Measurements from ENCODE around the gene USP40.

The USP40 gene

DNA sequence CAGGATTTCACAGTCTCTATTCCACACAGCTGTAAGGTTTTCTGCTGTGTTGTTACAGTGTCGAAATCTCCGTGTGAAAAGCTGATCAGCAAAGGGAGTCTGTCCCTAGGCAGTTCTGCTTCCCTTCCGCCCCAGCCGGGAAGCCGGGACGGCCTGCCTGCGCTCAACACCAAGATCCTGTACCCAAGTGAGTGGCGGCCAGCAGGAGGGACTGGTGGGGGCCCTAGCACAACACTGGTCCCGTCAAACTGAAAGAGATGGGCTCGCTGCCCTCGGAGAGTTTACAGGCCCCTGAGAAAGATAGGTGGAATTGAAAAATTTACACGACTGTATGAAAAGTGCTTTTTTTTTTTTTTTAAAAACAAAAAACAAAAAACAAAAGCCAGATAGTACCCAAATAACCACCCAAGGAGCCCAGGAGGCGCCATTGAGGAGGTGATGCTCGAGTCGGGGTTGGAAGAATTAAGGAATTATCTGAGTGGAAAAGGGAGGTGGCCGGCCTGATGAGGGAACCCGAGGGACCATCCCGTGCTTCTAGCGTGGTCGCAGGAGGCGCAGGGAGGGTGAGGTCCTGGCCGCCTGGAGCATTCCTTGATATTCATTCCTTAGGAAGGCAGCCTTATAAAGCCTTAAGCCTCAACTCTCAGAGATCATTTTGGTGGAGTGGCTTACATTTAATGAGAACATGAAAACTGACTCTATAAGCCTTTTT is 115.6 kb downstream of the USP40 start:
- TF ChIP-seq ZFX (IDR thresholded peaks at IDR 0.05) (no peak), CTCF (conservative IDR thresholded peaks at IDR 0.05) (no peak)

DNA sequence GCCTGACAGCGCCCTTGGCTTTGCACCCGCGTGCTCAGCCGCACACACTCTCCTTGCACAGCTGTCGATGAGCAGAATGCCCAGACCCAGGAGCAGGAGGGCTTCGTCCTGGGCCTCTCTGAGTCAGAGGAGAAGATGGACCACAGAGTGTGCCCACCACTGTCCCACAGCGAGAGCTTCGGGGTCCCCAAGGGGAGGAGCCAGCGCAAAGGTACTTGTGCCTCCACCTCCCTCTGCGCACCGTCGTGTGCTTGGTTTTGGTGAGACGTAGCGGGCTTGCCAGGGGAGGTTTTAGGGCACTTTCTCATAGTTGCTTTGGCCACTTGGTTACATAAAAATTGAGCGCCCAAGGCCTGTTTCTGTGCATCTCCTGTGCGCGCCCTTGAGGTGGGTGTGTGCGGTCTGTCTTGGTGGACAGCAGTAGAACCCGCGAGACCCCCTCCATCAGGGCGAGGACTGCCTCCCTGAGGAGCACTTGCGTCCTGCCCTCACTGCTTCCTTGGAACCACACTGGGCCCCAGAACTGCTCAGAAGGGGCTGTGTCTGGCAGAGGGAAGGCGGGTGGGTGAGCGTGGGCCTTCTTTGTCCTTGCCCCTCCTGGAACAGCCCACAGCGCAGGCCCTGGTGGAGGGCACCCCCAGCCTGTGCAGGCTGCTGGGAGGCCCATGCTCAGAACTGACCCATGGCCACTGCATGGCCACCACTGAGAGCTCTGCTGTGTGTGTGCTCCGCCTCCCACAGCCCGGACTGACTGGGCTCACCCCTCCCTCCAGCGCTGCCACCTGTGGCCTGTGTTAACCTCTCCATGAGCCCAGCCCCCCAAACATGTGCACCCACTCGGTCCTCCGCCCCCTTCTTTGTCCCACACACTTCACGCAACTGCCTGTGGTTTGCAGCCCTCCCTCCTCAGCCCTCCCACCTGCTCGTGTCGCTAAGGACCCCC is 116.4 kb downstream of the USP40 start:
- no peak overlapping the region for H3K27ac ChIP-seq
- TF ChIP-seq ZFX (IDR thresholded peaks at IDR 0.05) = no peak
- TF ChIP-seq CTCF (conservative IDR thresholded peaks at IDR 0.05) = no peak

More for the DNA sequence above, 115.6 kb downstream of the USP40 start:
- no peak overlapping the region for H3K27ac ChIP-seq

DNA sequence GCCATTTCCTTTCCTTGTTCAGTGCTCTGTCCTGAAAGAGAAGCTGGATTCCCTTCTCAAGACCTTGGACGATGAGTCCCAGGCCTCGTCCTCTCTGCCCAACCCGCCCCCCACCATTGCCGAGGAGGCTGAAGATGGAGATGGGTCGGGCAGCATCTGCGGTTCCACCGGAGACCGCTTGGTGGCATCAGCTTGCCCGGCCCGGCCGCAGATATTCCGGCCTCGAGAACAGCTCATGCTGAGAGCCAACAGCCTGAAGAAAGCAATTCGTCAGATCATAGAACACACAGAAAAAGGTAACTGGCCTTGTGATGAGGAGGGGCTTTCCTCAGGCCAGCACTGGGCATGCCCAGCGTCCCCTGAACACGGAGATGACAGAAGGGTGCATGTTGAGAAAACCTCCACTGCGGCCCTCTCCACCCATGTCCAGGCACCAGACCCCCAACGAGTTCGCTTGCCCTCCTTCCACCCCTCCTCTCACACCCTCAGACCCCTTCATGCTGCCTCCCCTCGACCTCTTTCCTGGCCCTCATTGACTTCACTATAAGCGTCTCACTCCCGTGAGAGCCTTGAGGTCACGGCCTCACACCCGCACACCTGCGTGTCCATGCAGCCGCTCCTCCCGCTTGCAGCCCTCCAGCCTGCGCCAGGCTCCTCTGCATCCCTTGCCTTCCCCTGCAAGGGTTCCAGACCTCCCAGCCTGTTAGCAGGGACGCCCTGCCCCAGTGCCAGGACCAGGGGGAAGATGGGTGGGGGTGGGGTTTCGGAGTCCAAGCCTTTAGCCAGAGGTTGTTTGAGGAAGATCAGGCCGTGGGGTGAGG is 117.3 kb downstream of the USP40 start:
- TF ChIP-seq CTCF (conservative IDR thresholded peaks at IDR 0.05) = peak; percentile 77
- TF ChIP-seq ZFX (IDR thresholded peaks at IDR 0.05) = no peak
- H3K27ac ChIP-seq = peak overlapping the region; percentile 9; the same call in 1 of the 2 replicates

DNA sequence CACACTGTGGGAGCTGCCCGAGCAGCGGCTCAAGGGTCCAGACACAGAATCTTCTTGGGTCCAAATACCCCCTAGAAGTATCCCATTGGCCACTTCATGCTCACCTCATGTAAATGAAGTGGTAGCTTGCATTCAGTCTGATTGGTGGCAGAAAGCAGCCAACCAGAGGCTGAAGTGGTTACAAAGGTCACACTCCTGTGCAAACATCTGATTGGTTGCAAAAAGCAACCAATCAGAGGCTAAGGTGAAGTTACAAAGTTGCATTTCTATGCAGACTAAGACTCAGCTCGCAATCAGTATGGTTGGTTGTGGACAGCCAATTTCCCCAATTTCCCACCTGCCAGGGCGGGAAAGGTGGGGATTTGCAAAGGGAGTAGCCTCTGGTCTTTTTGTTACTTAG is 118.0 kb downstream of the USP40 start:
- TF ChIP-seq CTCF (conservative IDR thresholded peaks at IDR 0.05) (no peak), ZFX (IDR thresholded peaks at IDR 0.05) (no peak)
- peak overlapping the region; percentile 9; the same call in 1 of the 2 replicates for H3K27ac ChIP-seq

DNA sequence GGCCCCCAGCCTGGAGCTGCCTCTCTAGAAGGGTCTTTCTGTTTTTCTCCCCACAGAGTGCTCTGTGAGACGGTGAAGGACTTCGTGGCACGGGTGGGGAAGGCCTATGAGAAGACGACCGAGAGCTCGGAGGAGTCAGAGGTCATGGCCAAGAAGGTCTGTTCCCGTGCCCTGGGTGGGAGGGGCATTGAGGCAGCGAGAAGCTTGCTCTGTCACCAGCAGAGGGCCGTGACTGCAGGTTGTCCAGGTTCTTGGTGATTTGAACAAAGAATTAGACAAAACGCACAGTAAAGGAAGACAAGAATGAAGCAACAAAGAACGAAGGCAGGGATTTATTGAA is 118.4 kb downstream of the USP40 start:
- TF ChIP-seq ZFX (IDR thresholded peaks at IDR 0.05) = no peak
- TF ChIP-seq CTCF (conservative IDR thresholded peaks at IDR 0.05) = no peak
- H3K27ac ChIP-seq = 0 out of 2 replicates have a peak overlapping the region, but pooled peaks have one; percentile 9

- TF ChIP-seq ZFX (IDR thresholded peaks at IDR 0.05) (no peak), CTCF (conservative IDR thresholded peaks at IDR 0.05) (no peak)
- H3K27ac ChIP-seq = no peak overlapping the region
Observed at GRCh38 chr2:233447506-233448219, 118.9 kb downstream of the USP40 start.

Measured in C4-2B (cell line).